ENCODE results near the gene ZNF221.

GRCh38 chr19:43941209-43941608 is 9.8 kb upstream of the ZNF221 start:
- TF ChIP-seq POLR2A (IDR thresholded peaks at IDR 0.05; ENCODE audit: borderline replicate concordance, extremely low read depth, insufficient read depth, insufficient read length) (no peak), REST (IDR thresholded peaks at IDR 0.05; ENCODE audit: low read depth) (no peak), EZH2 (IDR thresholded peaks at IDR 0.05) (no peak), MAX (IDR thresholded peaks at IDR 0.05) (no peak), RAD21 (IDR thresholded peaks at IDR 0.05; ENCODE audit: low read depth) (no peak), SIN3A (IDR thresholded peaks at IDR 0.05; ENCODE audit: low read depth) (no peak)
- TF ChIP-seq, protein P1, sequence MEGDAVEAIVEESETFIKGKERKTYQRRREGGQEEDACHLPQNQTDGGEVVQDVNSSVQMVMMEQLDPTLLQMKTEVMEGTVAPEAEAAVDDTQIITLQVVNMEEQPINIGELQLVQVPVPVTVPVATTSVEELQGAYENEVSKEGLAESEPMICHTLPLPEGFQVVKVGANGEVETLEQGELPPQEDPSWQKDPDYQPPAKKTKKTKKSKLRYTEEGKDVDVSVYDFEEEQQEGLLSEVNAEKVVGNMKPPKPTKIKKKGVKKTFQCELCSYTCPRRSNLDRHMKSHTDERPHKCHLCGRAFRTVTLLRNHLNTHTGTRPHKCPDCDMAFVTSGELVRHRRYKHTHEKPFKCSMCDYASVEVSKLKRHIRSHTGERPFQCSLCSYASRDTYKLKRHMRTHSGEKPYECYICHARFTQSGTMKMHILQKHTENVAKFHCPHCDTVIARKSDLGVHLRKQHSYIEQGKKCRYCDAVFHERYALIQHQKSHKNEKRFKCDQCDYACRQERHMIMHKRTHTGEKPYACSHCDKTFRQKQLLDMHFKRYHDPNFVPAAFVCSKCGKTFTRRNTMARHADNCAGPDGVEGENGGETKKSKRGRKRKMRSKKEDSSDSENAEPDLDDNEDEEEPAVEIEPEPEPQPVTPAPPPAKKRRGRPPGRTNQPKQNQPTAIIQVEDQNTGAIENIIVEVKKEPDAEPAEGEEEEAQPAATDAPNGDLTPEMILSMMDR (IDR thresholded peaks at IDR 0.05 in 2 of 3, conservative IDR thresholded peaks at IDR 0.05 in 1 of 3; ENCODE audit: borderline replicate concordance in 1 of 3, insufficient read depth in 1 of 3, low read depth in 2 of 3, low read length in 2 of 3), result no peak
